Measurements from ENCODE around the gene UPP1. TPM values are rescaled to one million over a fixed set of nuclear protein-coding genes. Genes with fewer than 3 reads are reported as not detected.

UPP1 gene
- total and polyA plus RNA-seq, 2 of the 13 experiments (the other 11 are each of a cell fraction or from before 2014, with no cell fraction given) = 5.7 to 9.8 TPM

GRCh38 chr7:48144291-48144768 lies 55.3 kb downstream of the UPP1 start (continued):
- no peak for TF ChIP-seq RFX3 (CRISPR knock-in tag; IDR thresholded peaks at IDR 0.05)
- TF ChIP-seq FOXP1 (IDR thresholded peaks at IDR 0.05) = peak; percentile 95
- TF ChIP-seq FOXP1 (CRISPR knock-in tag; IDR thresholded peaks at IDR 0.05) = peak; percentile 97
- no peak for TF ChIP-seq ZNF589 (CRISPR knock-in tag; conservative IDR thresholded peaks at IDR 0.05)
- peak; percentile 91; the same call in 1 of the 2 replicates for TF ChIP-seq FOXJ3 (CRISPR knock-in tag; IDR thresholded peaks at IDR 0.05; ENCODE audit: borderline replicate concordance)
- peak; percentile 95 for TF ChIP-seq RARA (CRISPR knock-in tag; IDR thresholded peaks at IDR 0.05)
- peak; percentile 63; the same call in 1 of the 2 replicates for TF ChIP-seq ZBTB3 (CRISPR knock-in tag; IDR thresholded peaks at IDR 0.05; ENCODE audit: borderline replicate concordance, low read depth)
- peak; percentile 83 for TF ChIP-seq PPARG (CRISPR knock-in tag; conservative IDR thresholded peaks at IDR 0.05)
- TF ChIP-seq PHF20 (CRISPR knock-in tag; IDR thresholded peaks at IDR 0.05) = no peak; the same call in 1 of the 2 replicates
- TF ChIP-seq POLR2AphosphoS5 (IDR thresholded peaks at IDR 0.05; ENCODE audit: low read depth, low read length) = peak; percentile 61
- 0 out of 2 replicates have a peak, but pooled peaks have one; percentile 29 for TF ChIP-seq MXD4 (CRISPR knock-in tag; IDR thresholded peaks at IDR 0.05)
- TF ChIP-seq KLF15 (CRISPR knock-in tag; IDR thresholded peaks at IDR 0.05; ENCODE audit: borderline replicate concordance) = no peak
- TF ChIP-seq, protein P1, sequence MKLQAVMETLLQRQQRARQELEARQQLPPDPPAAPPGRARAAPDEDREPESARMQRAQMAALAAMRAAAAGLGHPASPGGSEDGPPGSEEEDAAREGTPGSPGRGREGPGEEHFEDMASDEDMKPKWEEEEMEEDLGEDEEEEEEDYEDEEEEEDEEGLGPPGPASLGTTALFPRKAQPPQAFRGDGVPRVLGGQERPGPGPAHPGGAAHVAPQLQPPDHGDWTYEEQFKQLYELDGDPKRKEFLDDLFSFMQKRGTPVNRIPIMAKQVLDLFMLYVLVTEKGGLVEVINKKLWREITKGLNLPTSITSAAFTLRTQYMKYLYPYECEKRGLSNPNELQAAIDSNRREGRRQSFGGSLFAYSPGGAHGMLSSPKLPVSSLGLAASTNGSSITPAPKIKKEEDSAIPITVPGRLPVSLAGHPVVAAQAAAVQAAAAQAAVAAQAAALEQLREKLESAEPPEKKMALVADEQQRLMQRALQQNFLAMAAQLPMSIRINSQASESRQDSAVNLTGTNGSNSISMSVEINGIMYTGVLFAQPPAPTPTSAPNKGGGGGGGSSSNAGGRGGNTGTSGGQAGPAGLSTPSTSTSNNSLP (IDR thresholded peaks at IDR 0.05; ENCODE audit: low read depth, low read length) = peak; percentile 97
- TF ChIP-seq, protein P2, sequence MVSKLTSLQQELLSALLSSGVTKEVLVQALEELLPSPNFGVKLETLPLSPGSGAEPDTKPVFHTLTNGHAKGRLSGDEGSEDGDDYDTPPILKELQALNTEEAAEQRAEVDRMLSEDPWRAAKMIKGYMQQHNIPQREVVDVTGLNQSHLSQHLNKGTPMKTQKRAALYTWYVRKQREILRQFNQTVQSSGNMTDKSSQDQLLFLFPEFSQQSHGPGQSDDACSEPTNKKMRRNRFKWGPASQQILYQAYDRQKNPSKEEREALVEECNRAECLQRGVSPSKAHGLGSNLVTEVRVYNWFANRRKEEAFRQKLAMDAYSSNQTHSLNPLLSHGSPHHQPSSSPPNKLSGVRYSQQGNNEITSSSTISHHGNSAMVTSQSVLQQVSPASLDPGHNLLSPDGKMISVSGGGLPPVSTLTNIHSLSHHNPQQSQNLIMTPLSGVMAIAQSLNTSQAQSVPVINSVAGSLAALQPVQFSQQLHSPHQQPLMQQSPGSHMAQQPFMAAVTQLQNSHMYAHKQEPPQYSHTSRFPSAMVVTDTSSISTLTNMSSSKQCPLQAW (CRISPR knock-in tag; IDR thresholded peaks at IDR 0.05) = peak; percentile 61; the same call in 1 of the 2 replicates
- peak; percentile 92 for TF ChIP-seq RXRB (CRISPR knock-in tag; IDR thresholded peaks at IDR 0.05; ENCODE audit: borderline replicate concordance)
- no peak for TF ChIP-seq SRY (CRISPR knock-in tag; IDR thresholded peaks at IDR 0.05)
- TF ChIP-seq MXI1 (IDR thresholded peaks at IDR 0.05; ENCODE audit: borderline replicate concordance, low read depth, low read length) = 0 out of 3 replicates have a peak, but pooled peaks have one; percentile 19
- TF ChIP-seq ZNF264 (CRISPR knock-in tag; IDR thresholded peaks at IDR 0.05) = peak; percentile 71
- TF ChIP-seq KLF6 (CRISPR knock-in tag; IDR thresholded peaks at IDR 0.05) = peak; percentile 26; the same call in 1 of the 2 replicates
- TF ChIP-seq FOXM1 (CRISPR knock-in tag; IDR thresholded peaks at IDR 0.05) = no peak
- TF ChIP-seq ZFY (CRISPR knock-in tag; IDR thresholded peaks at IDR 0.05) = no peak; the same call in 1 of the 2 replicates
- TF ChIP-seq TCF7 (IDR thresholded peaks at IDR 0.05; ENCODE audit: low read depth) = peak; percentile 48; the same call in 1 of the 2 replicates
- TF ChIP-seq EEA1 (CRISPR knock-in tag; IDR thresholded peaks at IDR 0.05; ENCODE audit: borderline replicate concordance) = no peak
- peak; percentile 84 for TF ChIP-seq ZNF503 (CRISPR knock-in tag; IDR thresholded peaks at IDR 0.05)
- TF ChIP-seq RBFOX2 (IDR thresholded peaks at IDR 0.05; ENCODE audit: low read depth, low read length) = peak; percentile 45
- TF ChIP-seq HNF4G (IDR thresholded peaks at IDR 0.05; ENCODE audit: borderline replicate concordance, low read depth, low read length) = peak; percentile 91
- peak; percentile 78; the same call in 1 of the 2 replicates for TF ChIP-seq HNF4G (CRISPR knock-in tag; IDR thresholded peaks at IDR 0.05; ENCODE audit: borderline replicate concordance, low read depth)
- peak; percentile 93 for TF ChIP-seq ERF (CRISPR knock-in tag; IDR thresholded peaks at IDR 0.05)
- TF ChIP-seq HOXA3 (CRISPR knock-in tag; IDR thresholded peaks at IDR 0.05) = peak; percentile 33; the same call in 1 of the 2 replicates

Data from HepG2 (cell line).